GM21529 (cell line): ENCODE data around the gene SERTAD4.
"Not testable (repeated sequence)": the region's sequence is repeated elsewhere in the genome, so short reads cannot be mapped to it uniquely, and the experiment has no call there.

Experiments
- ATAC-seq: cut with Tn5 transposase; IDR thresholded peaks from one replicate; pipeline ENCODE4 v1.9.1; 2021; ENCODE audit not compliant: unreplicated experiment

The SERTAD4 gene

DNA sequence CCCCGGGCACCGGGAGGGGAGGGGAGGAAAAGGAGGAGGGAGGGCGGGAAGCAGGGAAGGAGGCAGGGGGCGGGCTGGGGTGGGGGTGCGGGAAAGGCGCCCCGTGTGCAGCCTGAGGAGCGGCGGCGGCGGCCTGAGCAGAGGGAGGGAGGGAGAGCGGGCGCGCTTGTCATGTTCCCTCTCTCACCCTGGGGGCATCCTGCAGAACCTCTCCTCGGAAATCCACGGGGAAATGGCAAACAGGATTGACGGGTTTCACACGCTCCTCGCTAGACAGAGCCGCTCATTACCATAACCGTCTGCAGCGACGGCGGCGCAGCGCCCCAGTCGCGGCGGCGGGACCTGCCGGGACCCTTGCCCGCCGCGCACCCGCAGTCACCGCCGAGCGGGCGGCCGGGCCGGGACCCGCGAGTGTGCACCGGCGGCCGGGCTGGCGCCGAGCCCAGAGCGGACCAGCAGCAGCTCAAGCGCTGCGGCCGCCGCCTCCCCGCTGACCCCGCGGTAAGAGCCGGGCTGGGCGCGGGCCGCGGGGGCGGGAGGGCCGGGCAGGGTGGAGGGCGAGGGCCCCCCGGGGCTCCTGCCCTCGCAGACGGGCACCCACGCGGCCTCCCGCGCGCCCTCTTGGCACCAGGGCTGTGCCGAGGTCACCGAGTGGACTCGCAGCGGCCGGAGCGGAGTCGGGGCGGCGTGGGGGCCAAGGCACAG, at the start of gene SERTAD4:
SERTAD4 (plus strand) TSS at position 286 of the 705 bp plus-strand sequence. CDS start 5,165 bp downstream, outside the sequence.
- no peak for ATAC-seq

- ATAC-seq: no peak
Observed at GRCh38 chr1:210185063-210185462, 47.5 kb upstream of the SERTAD4 start.

DNA sequence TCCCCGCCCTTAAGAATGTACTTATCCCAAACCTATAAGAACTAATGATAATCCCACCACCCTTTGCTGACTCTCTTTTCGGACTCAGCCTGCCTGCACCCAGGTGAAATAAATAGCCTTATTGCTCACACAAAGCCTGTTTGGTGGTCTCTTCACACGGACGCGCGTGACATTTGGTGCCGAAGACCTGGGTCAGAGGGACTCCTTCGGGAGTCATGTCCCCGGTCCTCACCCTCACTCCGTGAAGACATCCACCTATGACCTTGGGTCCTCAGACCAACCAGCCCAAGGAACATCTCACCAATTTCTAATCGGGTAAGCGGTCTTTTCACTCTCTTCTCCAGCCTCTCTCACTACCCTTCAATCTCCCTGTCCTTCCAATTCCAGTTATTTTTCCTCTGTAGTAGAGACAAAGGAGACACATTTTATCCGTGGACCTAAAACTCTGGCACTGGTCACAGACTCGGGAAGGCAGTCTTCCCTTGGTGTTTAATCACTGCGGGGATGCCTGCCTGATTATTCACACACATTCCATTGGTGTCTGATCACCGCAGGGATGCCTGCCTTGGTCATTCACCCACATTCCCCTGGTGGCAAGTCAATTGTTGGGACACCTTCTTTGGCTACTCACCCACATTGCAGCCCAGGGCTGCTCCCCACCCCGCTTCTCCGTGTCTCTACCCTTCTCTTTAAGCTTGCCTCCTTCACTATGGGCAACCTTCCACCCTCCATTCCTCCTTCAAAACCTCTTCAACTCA, 44.6 kb upstream of the SERTAD4 start:
- not testable (repeated sequence) for ATAC-seq

DNA sequence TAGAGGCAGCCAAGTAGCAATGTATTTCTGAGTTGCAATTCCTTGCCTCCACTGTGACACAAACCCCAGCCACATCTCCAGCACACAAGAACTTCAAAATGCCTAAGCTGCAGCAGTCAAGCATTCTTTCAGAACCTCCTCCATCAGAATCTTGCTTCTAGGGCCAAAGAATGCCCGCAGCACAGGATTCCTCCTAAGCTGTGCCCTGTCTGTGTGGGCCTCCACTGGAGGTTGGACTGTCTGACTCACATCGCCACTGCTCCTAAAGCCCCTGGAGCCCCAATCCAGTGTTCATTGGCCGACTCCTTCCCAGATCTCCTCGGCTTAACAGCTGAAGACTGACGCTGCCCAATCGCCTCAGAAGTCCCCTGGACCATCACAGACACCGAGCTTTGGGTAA, 43.2 kb upstream of the SERTAD4 start:
- ATAC-seq: no peak

GRCh38 chr1:210195635-210196160, 36.9 kb upstream of the SERTAD4 start:
- no peak for ATAC-seq

DNA sequence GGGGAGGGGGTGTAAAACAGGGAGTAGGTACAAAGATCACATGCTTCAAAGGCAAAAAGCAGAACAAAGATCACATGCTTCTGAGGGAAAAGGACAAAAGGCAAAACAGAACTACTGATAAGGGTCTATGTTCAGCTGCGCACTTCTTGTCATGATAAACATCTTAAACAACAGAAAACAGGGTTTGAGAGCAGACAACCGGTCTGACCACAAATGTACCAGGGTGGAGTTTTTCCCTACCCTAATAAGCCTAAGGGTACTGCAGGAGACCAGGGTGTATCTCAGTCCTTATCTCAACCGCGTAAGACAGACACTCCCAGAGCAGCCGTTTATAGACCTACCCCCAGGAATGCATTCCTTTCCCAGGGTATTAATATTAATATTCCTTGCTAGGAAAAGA, 36.3 kb upstream of the SERTAD4 start:
- not testable (repeated sequence) for ATAC-seq

DNA sequence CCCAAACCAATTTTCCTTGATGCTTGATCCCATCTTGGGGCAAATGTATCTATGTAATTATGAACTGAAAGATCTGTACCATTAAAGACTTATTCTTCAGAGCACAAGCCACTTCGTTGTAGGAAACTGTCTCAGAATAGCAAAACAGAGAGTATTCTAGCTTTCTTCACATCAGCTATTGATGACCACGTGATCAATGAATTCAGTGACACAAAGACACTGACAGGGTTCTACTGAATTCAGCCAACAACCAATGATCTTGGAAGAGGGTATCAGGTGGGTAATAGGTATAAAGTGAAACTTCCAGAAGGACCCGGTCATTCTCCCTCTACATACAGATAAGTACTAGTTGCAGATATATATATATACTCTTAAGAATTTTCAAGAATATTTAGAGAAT, 33.8 kb upstream of the SERTAD4 start:
- no peak for ATAC-seq

DNA sequence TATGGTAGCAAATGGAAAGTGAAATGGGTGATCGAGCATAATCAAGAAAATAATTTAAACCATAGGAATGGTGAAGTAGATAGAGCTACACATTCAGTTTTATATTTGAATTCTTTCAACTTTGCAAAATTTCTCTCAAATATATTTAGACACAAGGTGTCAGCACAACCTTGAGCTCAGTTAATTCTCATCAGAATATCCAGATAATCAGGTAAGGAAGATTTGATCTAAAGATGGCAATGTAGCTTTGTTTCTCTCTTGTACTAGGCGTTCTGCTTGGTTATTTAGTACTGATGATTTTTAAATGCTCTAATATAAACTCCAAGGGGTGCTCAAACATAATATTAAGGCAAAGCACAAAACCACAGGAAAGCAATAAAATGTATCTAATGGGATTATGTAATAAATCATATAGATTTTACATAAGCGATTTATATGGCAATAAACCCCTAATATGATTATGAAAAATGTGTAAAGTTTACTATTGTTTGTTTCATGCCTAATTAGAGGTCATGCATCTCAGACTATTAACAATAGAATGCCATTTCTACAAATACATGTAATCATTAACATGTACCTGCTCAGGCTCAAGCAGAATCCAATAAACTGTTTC, 32.4 kb upstream of the SERTAD4 start:
- ATAC-seq: no peak

GRCh38 chr1:210201681-210202080, 30.9 kb upstream of the SERTAD4 start:
- no peak for ATAC-seq

- ATAC-seq: no peak
Observed at GRCh38 chr1:210207597-210208450, 24.8 kb upstream of the SERTAD4 start.

- ATAC-seq: no peak
Observed at GRCh38 chr1:210213335-210213734, 19.3 kb upstream of the SERTAD4 start.

DNA sequence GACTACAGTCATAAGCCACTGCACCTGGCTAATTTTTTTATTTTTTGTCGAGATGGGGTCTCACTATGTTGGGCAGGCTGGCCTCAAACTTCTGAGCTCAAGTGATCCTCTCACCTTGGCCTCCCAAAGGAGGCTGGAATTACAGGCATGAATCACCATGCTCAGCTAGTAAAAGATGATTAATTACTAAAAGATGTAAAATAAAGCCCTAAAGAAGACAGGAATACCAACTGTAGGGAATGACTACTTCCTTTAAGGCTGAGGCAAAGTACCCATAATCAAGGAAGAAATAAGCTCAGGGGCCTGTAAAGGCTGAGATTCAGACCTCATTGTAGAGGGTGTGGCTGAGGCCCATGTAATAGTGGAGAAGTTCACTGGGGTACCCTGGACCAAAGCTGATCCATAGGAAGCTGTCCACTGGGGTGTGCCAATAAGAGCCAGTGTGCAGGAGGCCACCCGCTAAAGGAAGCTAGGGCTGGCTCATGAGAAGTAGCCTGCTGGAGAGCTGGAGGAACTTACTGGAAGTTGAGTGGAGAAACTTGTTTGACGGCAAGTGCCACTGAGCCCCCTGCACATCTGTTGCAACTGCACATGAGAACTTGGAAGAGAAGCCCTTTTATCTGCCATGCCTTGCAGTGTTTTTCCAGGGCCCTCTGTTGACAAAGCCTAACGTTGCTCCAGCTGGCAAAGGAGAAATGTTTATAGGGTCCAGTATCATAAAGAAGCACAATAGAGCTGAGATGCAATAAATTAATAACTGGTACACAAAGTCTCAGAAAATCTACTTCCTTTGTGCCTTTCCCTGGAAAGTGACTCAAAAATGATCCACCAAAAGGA, 17.8 kb upstream of the SERTAD4 start:
- no peak for ATAC-seq

DNA sequence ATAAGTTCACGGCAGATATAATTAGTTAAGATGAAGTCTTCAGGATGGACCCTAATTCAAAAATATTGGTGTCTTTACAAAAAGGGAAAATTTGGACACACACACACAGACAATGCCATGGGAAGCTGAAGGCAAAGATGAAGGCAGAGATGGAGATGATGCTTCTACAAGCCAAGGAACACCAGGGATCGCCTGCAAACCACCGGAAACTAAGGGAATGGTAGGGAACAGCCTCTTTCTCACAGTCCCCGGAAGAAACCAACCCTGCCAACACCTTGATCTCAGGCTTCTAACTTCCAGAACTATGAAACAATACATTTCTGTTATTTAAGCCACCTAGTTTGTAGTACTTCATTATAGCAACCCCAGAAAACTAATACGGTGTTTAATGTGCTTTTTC, 15.1 kb upstream of the SERTAD4 start:
- no peak for ATAC-seq

- ATAC-seq: no peak
Observed at GRCh38 chr1:210218047-210218446, 14.5 kb upstream of the SERTAD4 start.

- no peak for ATAC-seq
Observed at GRCh38 chr1:210222340-210223006, 10.1 kb upstream of the SERTAD4 start.

DNA sequence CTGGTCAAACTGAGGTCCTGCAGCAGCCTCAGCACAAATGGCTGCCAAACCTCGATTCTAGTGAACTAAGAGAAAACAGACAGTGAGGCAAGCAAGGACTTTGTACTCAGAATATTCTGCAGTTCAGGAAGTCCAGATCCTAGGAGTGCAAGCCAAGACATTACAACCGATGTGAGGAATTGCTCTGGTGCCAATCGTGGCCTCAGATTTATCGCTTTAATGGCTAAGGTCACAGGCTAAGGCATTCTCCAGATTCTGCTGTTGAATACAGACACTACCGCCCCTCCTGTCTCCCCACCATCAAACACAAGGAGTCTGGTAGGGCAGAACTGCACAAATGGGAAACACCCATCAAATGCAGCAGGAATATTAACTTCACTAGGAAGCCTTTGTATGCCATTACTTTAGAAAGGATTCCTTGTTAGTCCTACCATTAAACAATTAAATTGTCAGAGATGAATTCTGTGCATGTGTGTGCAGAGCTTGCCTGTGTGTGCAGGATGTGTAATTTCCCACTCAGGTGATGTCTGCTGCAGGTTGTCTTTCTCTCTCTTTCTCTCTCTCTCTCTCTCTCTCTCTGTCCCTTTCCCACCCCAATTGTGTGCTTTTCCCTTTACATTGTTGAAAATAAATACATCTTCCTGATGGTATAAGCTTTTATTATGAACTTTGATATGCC, 9.2 kb upstream of the SERTAD4 start:
- ATAC-seq: no peak

- ATAC-seq: no peak
Observed at GRCh38 chr1:210228158-210228557, 4.4 kb upstream of the SERTAD4 start.

DNA sequence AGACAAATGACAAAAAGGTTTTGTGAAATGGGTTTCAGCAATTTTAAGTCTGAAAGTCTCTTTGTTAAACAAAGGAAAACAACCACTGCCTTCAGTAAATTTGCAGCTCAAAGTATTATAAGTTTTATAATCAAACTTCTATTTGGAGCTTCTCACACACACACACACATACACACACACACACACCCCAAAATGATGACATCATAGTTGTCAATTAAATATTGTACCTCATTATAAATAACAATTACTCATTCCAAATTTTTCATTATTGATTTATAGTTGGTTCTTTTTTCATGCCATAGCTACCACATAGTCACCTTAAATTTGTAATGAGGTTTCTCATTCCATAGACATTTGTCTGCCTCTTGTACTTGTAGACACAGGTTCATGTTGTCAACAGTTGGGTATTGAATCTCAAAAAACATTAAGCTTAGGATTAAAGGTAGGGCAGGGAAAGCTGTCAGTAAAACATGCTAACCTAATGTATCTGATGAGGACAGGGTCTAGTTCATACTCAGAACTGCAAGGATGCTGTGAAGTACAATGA, 2.4 kb upstream of the SERTAD4 start:
- ATAC-seq: no peak
